SKM-1 (cell line): ENCODE results near the gene PSMD12.
"Not testable (repeated sequence)": the region's sequence is repeated elsewhere in the genome, so short reads cannot be mapped to it uniquely, and the experiment has no call there.

Experiments
- DNase-seq: peaks from one replicate; lab custom pipeline; 2025; ENCODE audit not compliant: unreplicated experiment; lab: John Stamatoyannopoulos, UW

The PSMD12 gene

GRCh38 chr17:67359960-67360791 lies 6.2 kb downstream of the PSMD12 start:
- DNase-seq: no peak

DNA sequence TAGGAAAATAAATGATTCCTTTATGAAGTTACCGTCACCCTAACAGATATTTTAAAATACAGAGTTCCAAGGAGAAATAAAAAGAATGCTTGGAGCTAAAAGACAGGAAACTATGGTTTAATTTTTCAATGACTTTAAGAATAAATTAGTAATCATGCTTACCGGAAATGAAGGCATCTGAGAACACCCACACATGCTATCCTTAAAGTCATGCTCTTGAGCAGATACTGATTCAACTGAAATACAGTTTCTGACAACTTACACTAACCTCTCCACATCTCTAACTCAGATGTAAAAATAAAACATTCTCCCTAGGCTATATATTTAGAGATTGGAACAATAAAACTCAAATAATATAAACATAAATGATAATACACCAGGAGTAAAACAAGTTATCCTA lies 7.8 kb downstream of the PSMD12 start:
- DNase-seq: no peak

DNA sequence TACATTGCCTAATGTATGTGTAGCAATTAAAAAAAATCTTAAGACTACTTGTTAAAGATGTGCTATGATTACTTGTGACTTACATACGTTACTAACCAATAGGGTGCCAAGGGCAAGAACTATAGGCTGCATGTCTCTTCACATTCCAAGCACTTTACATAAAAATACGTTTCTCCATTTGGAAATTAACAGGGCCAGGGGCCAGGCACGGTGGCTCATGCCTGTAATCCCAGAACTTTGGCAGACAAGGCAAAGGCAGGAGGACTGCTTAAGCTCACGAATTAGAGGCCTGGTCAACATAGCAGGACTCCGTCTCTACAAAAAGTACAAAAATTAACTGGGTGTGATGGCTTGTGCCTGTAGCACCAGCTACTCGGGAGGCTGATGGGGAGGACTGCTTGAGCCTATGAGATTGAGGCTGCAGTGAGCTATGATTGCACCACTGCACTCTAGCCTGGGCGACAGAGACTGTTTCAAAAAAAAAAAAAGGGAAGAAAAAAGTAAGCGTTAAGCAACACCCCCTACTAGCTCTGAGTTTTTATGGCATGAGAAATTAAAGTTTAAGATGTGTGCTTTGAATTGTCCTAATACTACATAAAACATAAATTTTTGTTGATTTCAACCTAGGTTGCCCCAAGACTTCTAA lies 12.3 kb downstream of the PSMD12 start:
- peak; percentile 39 for DNase-seq

GRCh38 chr17:67353161-67353560 lies 13.2 kb downstream of the PSMD12 start:
- DNase-seq: no peak

- DNase-seq: no peak
Observed at GRCh38 chr17:67349420-67349819, 17.0 kb downstream of the PSMD12 start.

DNA sequence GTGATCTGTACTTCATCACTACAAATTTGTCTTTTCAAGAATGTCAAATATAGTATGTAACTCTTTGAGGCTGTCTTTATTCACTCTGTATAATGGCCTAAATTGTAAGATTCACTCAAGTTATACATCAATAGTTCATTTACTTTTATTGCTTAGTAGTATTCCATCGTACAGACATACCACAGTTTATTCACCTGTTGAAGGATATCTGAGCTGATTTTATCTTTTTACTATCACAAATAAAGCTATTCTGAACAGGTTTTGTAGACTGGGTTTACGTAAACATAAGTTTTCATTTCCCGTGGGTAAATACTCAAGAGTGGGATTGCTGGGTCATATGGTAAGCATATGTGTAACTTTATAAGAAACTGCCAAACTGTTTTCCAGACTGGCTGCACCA lies 18.6 kb downstream of the PSMD12 start:
- DNase-seq: no peak

GRCh38 chr17:67343237-67343636 lies 23.1 kb downstream of the PSMD12 start:
- DNase-seq: no peak

GRCh38 chr17:67338353-67338752 lies 28.0 kb downstream of the PSMD12 start:
- DNase-seq: not testable (repeated sequence)

DNA sequence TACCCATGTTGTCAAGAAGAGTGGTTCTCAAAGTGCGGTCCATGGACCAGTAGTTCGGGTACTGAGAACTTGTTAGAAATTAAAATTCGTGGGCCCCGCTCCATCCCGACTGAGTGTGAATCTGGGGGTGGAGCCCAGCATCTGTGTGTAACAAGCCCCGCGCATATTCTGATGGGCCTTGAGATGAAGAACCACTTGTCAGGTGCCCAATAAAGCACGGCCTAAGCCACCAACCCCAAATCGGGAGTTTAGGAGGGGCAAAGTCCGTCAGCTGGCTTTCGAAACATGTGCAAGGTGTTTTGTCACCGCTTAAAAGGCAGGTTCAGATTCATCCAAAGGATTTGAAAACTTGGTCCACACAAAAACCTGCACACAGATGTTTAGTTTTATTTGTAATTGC lies 29.5 kb downstream of the PSMD12 start:
- no peak for DNase-seq

DNA sequence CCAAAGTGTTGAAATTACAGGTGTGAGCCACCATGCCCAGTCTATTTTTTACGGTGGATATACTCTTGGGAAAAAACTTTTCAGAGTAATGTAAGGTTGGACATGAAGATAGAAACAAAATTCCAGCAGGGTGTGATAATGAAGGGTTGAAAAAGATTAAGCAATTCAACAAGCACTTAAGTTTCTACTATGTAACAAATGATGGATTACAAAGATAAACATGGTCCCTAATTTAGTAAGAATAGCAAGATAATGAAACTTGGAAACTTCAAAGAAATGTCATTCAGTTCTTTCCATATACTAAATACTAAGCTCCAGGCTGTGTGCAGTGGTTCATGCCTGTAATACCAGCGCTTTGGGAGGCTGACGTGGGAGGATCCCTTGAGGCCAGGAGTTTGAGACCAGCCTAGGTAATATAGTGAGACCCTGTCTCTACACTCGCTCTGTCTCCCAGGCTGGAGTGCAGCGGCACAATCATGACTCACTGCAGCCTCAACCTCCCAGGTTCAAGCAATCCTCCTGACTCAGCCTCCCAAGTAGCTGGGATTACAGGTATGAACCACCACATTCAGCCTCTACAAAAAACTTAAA lies 31.0 kb downstream of the PSMD12 start:
- DNase-seq: no peak

- not testable (repeated sequence) for DNase-seq
Observed at GRCh38 chr17:67332162-67332508, 34.2 kb downstream of the PSMD12 start.

DNA sequence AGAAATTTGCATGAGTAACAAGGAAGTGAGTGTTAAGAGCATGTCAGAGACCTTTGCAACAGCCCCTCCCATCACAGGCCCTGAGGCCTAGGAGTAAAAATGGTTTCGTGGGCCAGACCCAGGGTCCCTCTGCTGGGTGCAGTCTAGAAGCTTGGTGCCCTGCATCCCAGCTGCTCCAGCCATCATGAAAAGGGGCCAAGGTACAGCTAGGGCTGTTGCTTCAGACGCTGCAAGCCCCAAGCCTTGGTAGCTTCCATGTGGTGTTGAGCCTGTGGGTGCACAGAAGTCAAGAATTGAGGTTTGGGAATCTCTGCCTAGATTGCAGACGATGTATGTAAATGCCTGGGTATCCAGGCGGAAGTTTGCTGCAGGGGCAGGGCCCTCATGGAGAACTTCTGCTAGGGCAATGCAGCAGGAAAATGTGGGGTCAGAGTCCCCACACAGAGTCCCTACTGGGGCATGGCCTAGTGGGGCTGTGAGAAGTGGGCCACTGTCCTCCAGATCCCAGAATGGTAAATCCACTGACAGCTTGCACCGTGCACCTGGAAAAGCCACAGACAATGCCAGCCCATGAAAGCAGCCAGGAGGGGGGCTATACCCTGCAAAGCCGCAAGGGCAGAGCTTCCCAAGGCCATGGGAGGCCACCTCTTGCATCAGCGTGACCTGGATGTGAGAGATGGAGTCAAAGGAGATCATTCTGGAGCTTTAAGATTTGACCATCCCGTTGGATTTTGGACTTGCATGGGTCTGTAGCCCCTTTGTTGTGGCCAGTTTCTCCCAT lies 34.8 kb downstream of the PSMD12 start:
- DNase-seq: not testable (repeated sequence)

DNA sequence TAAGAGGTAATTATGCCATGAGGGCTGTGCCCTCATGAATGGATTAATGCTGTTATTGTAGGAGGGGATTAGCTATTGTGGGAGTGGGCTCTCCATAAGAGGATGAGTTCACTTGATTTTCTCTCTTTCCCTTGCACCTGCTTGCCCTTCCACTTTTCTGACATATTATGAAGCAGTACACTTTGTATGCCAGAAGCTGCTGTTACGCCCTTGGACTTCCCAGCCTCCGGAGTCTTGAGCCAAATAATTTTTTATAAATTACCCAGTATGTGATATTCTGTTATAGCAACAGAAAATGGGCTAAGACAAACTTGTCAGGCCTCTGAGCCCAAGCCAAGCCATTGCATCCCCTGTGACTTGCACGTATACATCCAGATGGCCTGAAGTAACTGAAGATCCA lies 38.4 kb downstream of the PSMD12 start:
- DNase-seq: no peak

DNA sequence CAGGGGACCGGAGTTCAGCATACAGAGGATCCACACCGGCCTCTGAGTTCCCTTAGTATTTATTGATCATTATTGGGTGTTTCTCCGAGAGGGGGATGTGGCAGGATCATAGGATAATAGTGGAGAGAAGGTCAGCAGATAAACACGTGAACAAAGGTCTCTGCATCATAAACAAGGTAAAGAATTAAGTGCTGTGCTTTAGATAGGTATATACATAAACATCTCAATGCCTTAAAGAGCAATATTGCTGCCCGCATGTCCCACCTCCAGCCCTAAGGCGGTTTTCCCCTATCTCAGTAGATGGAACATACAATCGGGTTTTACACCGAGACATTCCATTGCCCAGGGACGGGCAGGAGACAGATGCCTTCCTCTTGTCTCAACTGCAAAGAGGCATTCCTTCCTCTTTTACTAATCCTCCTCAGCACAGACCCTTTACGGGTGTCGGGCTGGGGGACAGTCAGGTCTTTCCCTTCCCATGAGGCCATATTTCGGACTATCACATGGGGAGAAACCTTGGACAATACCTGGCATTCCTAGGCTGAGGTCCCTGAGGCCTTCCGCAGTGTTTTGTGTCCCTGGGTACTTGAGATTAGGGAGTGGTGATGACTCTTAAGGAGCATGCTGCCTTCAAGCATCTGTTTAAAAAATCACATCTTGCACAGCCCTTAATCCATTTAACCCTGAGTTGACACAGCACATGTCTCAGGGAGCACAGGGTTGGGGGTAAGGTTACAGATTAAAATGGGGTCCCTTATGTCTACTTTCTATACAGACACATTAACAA lies 39.2 kb downstream of the PSMD12 start:
- DNase-seq: not testable (repeated sequence)

GRCh38 chr17:67326440-67326839 lies 39.9 kb downstream of the PSMD12 start:
- no peak for DNase-seq

- no peak for DNase-seq
Observed at GRCh38 chr17:67324330-67324729, 42.0 kb downstream of the PSMD12 start.

- no peak for DNase-seq
Observed at GRCh38 chr17:67323445-67323844, 42.9 kb downstream of the PSMD12 start.

GRCh38 chr17:67322042-67322787 lies 44.2 kb downstream of the PSMD12 start:
- no peak for DNase-seq

DNA sequence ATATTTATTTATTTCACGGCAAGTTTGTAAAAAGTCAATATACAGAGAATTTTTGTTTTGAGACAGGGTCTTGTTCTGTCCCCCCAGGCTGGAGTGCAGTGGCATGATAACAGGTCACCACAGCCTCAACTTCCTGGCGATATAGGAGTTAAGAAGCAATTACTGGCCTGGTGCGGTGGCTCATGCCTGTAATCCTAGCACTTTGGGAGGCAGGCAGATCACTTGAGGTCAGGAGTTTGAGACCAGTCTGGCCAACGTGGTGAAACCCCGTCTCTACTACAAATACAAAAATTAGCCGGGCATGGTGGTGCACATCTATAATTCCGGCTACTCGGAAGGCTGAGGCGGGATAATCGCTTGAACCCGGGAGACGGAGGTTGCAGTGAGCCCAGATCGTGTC lies 44.9 kb downstream of the PSMD12 start:
- DNase-seq: not testable (repeated sequence)

- DNase-seq: no peak
Observed at GRCh38 chr17:67316781-67317180, 49.6 kb downstream of the PSMD12 start.
